H1 (cell line): ENCODE data around the gene ZNF846. TPM values are rescaled to one million over a fixed set of nuclear protein-coding genes. Genes with fewer than 3 reads are reported as not detected.

ENCODE experiments used
- CHD1 ChIP-seq: IDR thresholded peaks from 2 replicates; pipeline ENCODE4 v1.6.1; 2012; ENCODE audit warnings: low read depth, low read length, improper control_type of control experiment
- CHD2 ChIP-seq: IDR thresholded peaks from 2 replicates; pipeline ENCODE4 v1.6.1; 2012; ENCODE audit warnings: low read length, improper control_type of control experiment
- CHD7 ChIP-seq: fragments of 300-600 bp; sonication (generic); IDR thresholded peaks from 2 replicates; pipeline ENCODE4 v1.7.1; 2012; ENCODE audit warnings: low read length, moderate library complexity, mild to moderate bottlenecking, inconsistent platforms; ENCODE audit not compliant: insufficient replicate concordance
- CREB1 ChIP-seq: IDR thresholded peaks from 2 replicates; pipeline ENCODE4 v1.6.1; 2012; ENCODE audit warnings: inconsistent platforms
- JUND ChIP-seq: IDR thresholded peaks from 2 replicates; pipeline ENCODE4 v1.6.1; 2011; ENCODE audit warnings: mild to moderate bottlenecking, improper control_type of control experiment, low read length
- NANOG ChIP-seq: IDR thresholded peaks from 2 replicates; pipeline ENCODE4 v1.6.1; 2011; ENCODE audit warnings: low read length, low read depth, mild to moderate bottlenecking, inconsistent platforms; ENCODE audit not compliant: insufficient read depth, poor library complexity, severe bottlenecking
- POLR2AphosphoS5 ChIP-seq: IDR thresholded peaks from 2 replicates; pipeline ENCODE4 v1.6.1; 2011; ENCODE audit warnings: low read depth, low read length
- RNF2 ChIP-seq: fragments of 200-900, 300-1000 bp; sonication (generic); IDR thresholded peaks from 2 replicates; pipeline ENCODE4 v1.7.1; 2016; ENCODE audit warnings: borderline replicate concordance, low read depth, mild to moderate bottlenecking, antibody characterized with exemption, low read length; ENCODE audit not compliant: poor library complexity, severe bottlenecking; ENCODE audit errors: missing control alignments
- SAP30 ChIP-seq: fragments of 300-600 bp; sonication (generic); IDR thresholded peaks from 2 replicates; pipeline ENCODE4 v1.7.1; 2012; ENCODE audit warnings: low read length, moderate library complexity, mild to moderate bottlenecking, inconsistent platforms; ENCODE audit not compliant: insufficient read depth, insufficient replicate concordance
- SP4 ChIP-seq: IDR thresholded peaks from 2 replicates; pipeline ENCODE4 v1.6.1; 2012; ENCODE audit warnings: low read length, inconsistent platforms
- TAF7 ChIP-seq: optimal IDR thresholded peaks from 2 replicates; pipeline ENCODE3; 2011; ENCODE audit warnings: low read depth, mild to moderate bottlenecking, inconsistent platforms, low read length, moderate library complexity, borderline replicate concordance
- polyA plus RNA-seq, 7 experiments: library from polyadenylated mRNA; depleted of rRNA in 3 of 7; stranded (reverse) in 5 of 7; unstranded in 2 of 7; fragments of >200 nt in 5 of 7; fragments of 200-250 nt in 2 of 7; gene quantifications; 1 replicate in 5 of 7; 2 replicates in 1 of 7; 4 replicates in 1 of 7; pipeline versions ENCODE4 v1.2.1 to v1.2.3, GENCODE V29; 2011 to 2013; ENCODE audit warnings: missing spikeins in 2 of 7, mixed read lengths in 2 of 7
- total RNA-seq: library from RNA; stranded (reverse); fragmentation: NEBNext Ultra II Directional; extraction: Animal tissue kit (Norgen Biotek cat#: 25700); gene quantifications from 2 replicates; pipeline ENCODE4 v1.2.1, GENCODE V29; 2021
- TF ChIP-seq, protein P1 (sequence below): IDR thresholded peaks from 2 replicates; pipeline ENCODE4 v1.6.1; 2012; ENCODE audit warnings: inconsistent platforms

Gene ZNF846
- total and polyA plus RNA-seq, 2 of the 8 experiments (the other 6 are each of a cell fraction or from before 2014, with no cell fraction given) = 4.5 to 9.0 TPM

- TF ChIP-seq CHD7 = no peak
- TF ChIP-seq CHD1 = no peak
- no peak for TF ChIP-seq JUND
- no peak for TF ChIP-seq CHD2
- TF ChIP-seq TAF7 = no peak
- TF ChIP-seq, protein P1, sequence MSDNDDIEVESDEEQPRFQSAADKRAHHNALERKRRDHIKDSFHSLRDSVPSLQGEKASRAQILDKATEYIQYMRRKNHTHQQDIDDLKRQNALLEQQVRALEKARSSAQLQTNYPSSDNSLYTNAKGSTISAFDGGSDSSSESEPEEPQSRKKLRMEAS = no peak
- no peak for TF ChIP-seq RNF2
- no peak for TF ChIP-seq POLR2AphosphoS5
- TF ChIP-seq SP4 = no peak
- TF ChIP-seq CREB1 = no peak
- no peak for TF ChIP-seq SAP30
- TF ChIP-seq NANOG = no peak
Measured at GRCh38 chr19:9724157-9724556, 44.4 kb downstream of the ZNF846 start (continued).
